H1 (cell line): ENCODE data around the gene TBX18. TPM values are rescaled to one million over a fixed set of nuclear protein-coding genes. Genes with fewer than 3 reads are reported as not detected.

ENCODE experiments used
- CTCF ChIA-PET: fragments of 300-600 bp; sonication (Branson Sonifier 250); formaldehyde crosslinking; loops from one replicate; lab custom pipeline; 2021; ENCODE audit not compliant: partially characterized antibody; lab: Charles Lee
- POLR2A ChIA-PET: fragments of 300-600 bp; sonication (Branson Sonifier 250); formaldehyde crosslinking; loops from one replicate; lab custom pipeline; 2021; ENCODE audit warnings: inconsistent platforms; ENCODE audit not compliant: partially characterized antibody; lab: Charles Lee
- DNase-seq, 2 experiments: peaks; one replicate each; pipeline versions ENCODE4 v3.0.0 to v3.0.0-alpha.2; 2010 to 2022; ENCODE audit warnings: low spot score in 2 of 2, low read depth in 1 of 2, mixed read lengths in 1 of 2
- FAIRE-seq: peaks from 2 replicates; lab custom pipeline; 2011; peaks lifted over from hg19 to GRCh38; lab: Jason Lieb, UNC
- H2AFZ ChIP-seq: 2 replicates; pipeline ENCODE4 v1.8.1; 2012; ENCODE audit warnings: low read length, inconsistent platforms
- H2AK5ac ChIP-seq: 2 replicates; pipeline ENCODE4 v1.6.1; 2013; ENCODE audit warnings: low read depth, low read length
- H2BK120ac ChIP-seq: replicated peaks from 2 replicates; pipeline ENCODE3; 2013; ENCODE audit warnings: low read depth, low read length, inconsistent platforms
- H2BK12ac ChIP-seq: 2 replicates; pipeline ENCODE4 v1.6.1; 2013; ENCODE audit warnings: low read depth, low read length
- H2BK15ac ChIP-seq: 2 replicates; pipeline ENCODE4 v1.6.1; 2013; ENCODE audit warnings: low read length
- H2BK20ac ChIP-seq: 2 replicates; pipeline ENCODE4 v1.6.1; 2013; ENCODE audit warnings: low read length
- H2BK5ac ChIP-seq: 2 replicates; pipeline ENCODE4 v1.6.1; 2013; ENCODE audit warnings: low read depth, low read length
- H3K14ac ChIP-seq: 2 replicates; pipeline ENCODE4 v1.6.1; 2013; ENCODE audit warnings: inconsistent platforms; ENCODE audit not compliant: insufficient read length
- H3K18ac ChIP-seq: 2 replicates; pipeline ENCODE4 v1.6.1; 2013; ENCODE audit warnings: low read length; ENCODE audit errors: extremely low read depth
- H3K23ac ChIP-seq: 2 replicates; pipeline ENCODE4 v1.6.1; 2013; ENCODE audit warnings: inconsistent platforms; ENCODE audit not compliant: insufficient read length
- H3K23me2 ChIP-seq: 2 replicates; pipeline ENCODE4 v1.6.1; 2013; ENCODE audit warnings: low read depth, low read length
- H3K27ac ChIP-seq: 2 replicates; pipeline ENCODE4 v1.6.1; 2011; ENCODE audit warnings: low read depth, low read length, inconsistent platforms
- H3K27me3 ChIP-seq, 4 experiments: replicated peaks in 1 of 4; 1 replicate in 1 of 4; 2 replicates in 3 of 4; pipeline versions ENCODE4 v1.6.1 to v1.8.1; 2011 to 2013; ENCODE audit warnings: low read length in 3 of 4, mild to moderate bottlenecking in 3 of 4, inconsistent platforms in 2 of 4, mixed read lengths in 2 of 4, moderate library complexity in 1 of 4; ENCODE audit not compliant: control insufficient read depth in 3 of 4, insufficient read depth in 3 of 4; ENCODE audit errors: extremely low read depth in 1 of 4
- H3K36me3 ChIP-seq, 4 experiments: 2 replicates each; pipeline versions ENCODE4 v1.6.1 to v1.8.1; 2011 to 2013; ENCODE audit warnings: mild to moderate bottlenecking in 4 of 4, low read length in 3 of 4, moderate library complexity in 2 of 4, control low read depth in 1 of 4, inconsistent platforms in 1 of 4; ENCODE audit not compliant: insufficient read depth in 4 of 4, control insufficient read depth in 2 of 4
- H3K4ac ChIP-seq: replicated peaks from 2 replicates; pipeline ENCODE3; 2013; ENCODE audit warnings: low read length, low read depth, mixed read lengths, inconsistent platforms; ENCODE audit not compliant: insufficient read length
- H3K4me1 ChIP-seq, 4 experiments: replicated peaks in 1 of 4; 1 replicate in 1 of 4; 2 replicates in 3 of 4; pipeline versions ENCODE4 v1.6.1 to v1.8.1; 2011 to 2013; ENCODE audit warnings: low read length in 3 of 4, inconsistent platforms in 2 of 4, mixed read lengths in 1 of 4; ENCODE audit not compliant: insufficient read depth in 4 of 4, control insufficient read depth in 3 of 4
- H3K4me2 ChIP-seq, 2 experiments: 2 replicates each; pipeline versions ENCODE4 v1.6.1 to v1.8.1; 2011 to 2013; ENCODE audit warnings: low read depth in 2 of 2, low read length in 2 of 2, control low read depth in 1 of 2, inconsistent platforms in 1 of 2, mild to moderate bottlenecking in 1 of 2; ENCODE audit not compliant: insufficient read depth in 1 of 2
- H3K4me3 ChIP-seq, 4 experiments: fragments of 200-600, 300-600 bp in 1 of 4; sonication (generic), shearing (Covaris generic), sonication (Bioruptor Twin) in 1 of 4; 2 replicates each; pipeline versions ENCODE4 v1.5.1 to v1.8.1; 2011 to 2016; ENCODE audit warnings: low read length in 4 of 4, low read depth in 3 of 4, control low read depth in 2 of 4, inconsistent platforms in 2 of 4, mild to moderate bottlenecking in 2 of 4, mixed read lengths in 1 of 4, moderate library complexity in 1 of 4; ENCODE audit not compliant: insufficient read depth in 2 of 4; ENCODE audit errors: extremely low read depth in 1 of 4
- H3K56ac ChIP-seq: replicated peaks from 2 replicates; pipeline ENCODE3; 2013; ENCODE audit warnings: low read depth, mild to moderate bottlenecking, mixed read lengths, low read length, inconsistent platforms; ENCODE audit not compliant: insufficient read length
- H3K79me1 ChIP-seq: 2 replicates; pipeline ENCODE4 v1.6.1; 2013; ENCODE audit warnings: low read depth, low read length, control low read depth
- H3K79me2 ChIP-seq, 2 experiments: 2 replicates each; pipeline versions ENCODE4 v1.6.1 to v1.8.1; 2012 to 2013; ENCODE audit warnings: low read length in 2 of 2, mild to moderate bottlenecking in 2 of 2, inconsistent platforms in 1 of 2; ENCODE audit not compliant: insufficient read depth in 2 of 2, control insufficient read depth in 1 of 2
- H3K9ac ChIP-seq, 4 experiments: replicated peaks in 1 of 4; 1 replicate in 1 of 4; 2 replicates in 3 of 4; pipeline versions ENCODE4 v1.6.1 to v1.8.1; 2011 to 2013; ENCODE audit warnings: low read depth in 3 of 4, low read length in 3 of 4, control low read depth in 2 of 4, mild to moderate bottlenecking in 2 of 4, moderate library complexity in 2 of 4, inconsistent platforms in 1 of 4; ENCODE audit errors: extremely low read depth in 1 of 4
- H3K9me3 ChIP-seq, 2 experiments: 2 replicates each; pipeline versions ENCODE4 v1.6.1 to v1.8.1; 2012 to 2013; ENCODE audit warnings: mild to moderate bottlenecking in 2 of 2, moderate library complexity in 2 of 2, control low read depth in 1 of 2, inconsistent platforms in 1 of 2, low read depth in 1 of 2, low read length in 1 of 2, mixed read lengths in 1 of 2; ENCODE audit not compliant: insufficient read depth in 2 of 2
- H4K20me1 ChIP-seq, 2 experiments: replicated peaks in 1 of 2; 2 replicates each; pipeline versions ENCODE3 to v1.8.1; 2011 to 2013; ENCODE audit warnings: inconsistent platforms in 2 of 2, low read length in 2 of 2, mild to moderate bottlenecking in 1 of 2; ENCODE audit not compliant: insufficient read depth in 2 of 2, control insufficient read depth in 1 of 2
- H4K5ac ChIP-seq: 2 replicates; pipeline ENCODE4 v1.6.1; 2013; ENCODE audit warnings: low read length, low read depth, mixed read lengths, inconsistent platforms; ENCODE audit not compliant: insufficient read length
- H4K8ac ChIP-seq: 2 replicates; pipeline ENCODE4 v1.8.0; 2013; ENCODE audit warnings: mild to moderate bottlenecking, moderate library complexity, low read length, inconsistent platforms; ENCODE audit not compliant: insufficient read depth; ENCODE audit errors: extremely low read depth
- H4K91ac ChIP-seq: replicated peaks from 2 replicates; pipeline ENCODE3; 2013; ENCODE audit warnings: low read length, mixed read lengths, inconsistent platforms; ENCODE audit not compliant: insufficient read length
- FOSL1 ChIP-seq: IDR thresholded peaks from 2 replicates; pipeline ENCODE4 v1.6.1; 2011; ENCODE audit warnings: mild to moderate bottlenecking, low read depth, low read length, moderate library complexity; ENCODE audit not compliant: insufficient read depth
- MAFK ChIP-seq: IDR thresholded peaks from 2 replicates; pipeline ENCODE4 v1.6.1; 2012; ENCODE audit warnings: low read depth, mild to moderate bottlenecking, improper control_type of control experiment, low read length
- SP1 ChIP-seq: IDR thresholded peaks from 2 replicates; pipeline ENCODE4 v1.6.1; 2011; ENCODE audit warnings: low read depth, low read length
- WGBS, 2 experiments: shearing (Covaris generic) in 1 of 2; methylation state at CpG; one replicate each; pipeline versions ENCODE4 v1.1.6 to v1.1.7; 2013 to 2015; ENCODE audit warnings: low lambda C conversion rate in 2 of 2, mixed read lengths in 2 of 2, inconsistent platforms in 1 of 2, low coverage in 1 of 2, missing lambda C conversion rate in 1 of 2; ENCODE audit not compliant: insufficient replicate concordance in 2 of 2, insufficient coverage in 1 of 2, insufficient read length in 1 of 2; ENCODE audit errors: extremely low coverage in 1 of 2, missing lambda C conversion rate in 1 of 2; 5-methylcytosine and 5-hydroxymethylcytosine counted together
- polyA plus RNA-seq, 7 experiments: library from polyadenylated mRNA; depleted of rRNA in 3 of 7; stranded (reverse) in 5 of 7; unstranded in 2 of 7; fragments of >200 nt in 5 of 7; fragments of 200-250 nt in 2 of 7; gene quantifications; 1 replicate in 5 of 7; 2 replicates in 1 of 7; 4 replicates in 1 of 7; pipeline versions ENCODE4 v1.2.1 to v1.2.3, GENCODE V29; 2011 to 2013; ENCODE audit warnings: missing spikeins in 2 of 7, mixed read lengths in 2 of 7
- total RNA-seq: library from RNA; stranded (reverse); fragmentation: NEBNext Ultra II Directional; extraction: Animal tissue kit (Norgen Biotek cat#: 25700); gene quantifications from 2 replicates; pipeline ENCODE4 v1.2.1, GENCODE V29; 2021

Gene TBX18
- total and polyA plus RNA-seq, 2 of the 8 experiments (the other 6 are each of a cell fraction or from before 2014, with no cell fraction given) = 0.02 TPM; not detected in 1

DNA sequence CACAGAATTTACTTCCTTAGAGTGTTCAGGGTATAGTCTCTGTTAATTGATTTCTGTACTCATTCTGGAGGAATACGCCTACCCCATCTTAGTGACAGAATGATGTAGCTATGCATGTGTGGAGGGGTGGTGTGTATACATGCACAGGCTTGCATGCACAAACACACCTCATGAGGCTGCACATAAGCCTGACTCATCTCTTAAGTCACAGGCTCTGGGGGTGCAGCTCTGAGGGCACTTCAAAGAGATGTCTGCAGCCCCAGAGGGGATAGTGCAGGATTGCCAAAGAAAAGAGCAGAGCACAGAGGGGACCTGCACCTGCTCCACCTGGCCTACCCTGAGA lies 24.6 kb downstream of the TBX18 start:
- Histone ChIP-seq H3K23me2 (no peaks in the 10 kb centered on the region), H3K9ac (no peak overlapping the region), H3K27me3 (no peaks in the 10 kb centered on the region), H3K56ac (no peak overlapping the region), H3K4me1 (no peaks in the 10 kb centered on the region), H4K20me1 (no peaks in the 10 kb centered on the region), H2BK5ac (no peak overlapping the region), H3K4me3 (no peak overlapping the region), H3K4me2 (no peak overlapping the region), H2AFZ (no peak overlapping the region), H3K14ac (no peak overlapping the region), H3K9me3 (no peaks in the 10 kb centered on the region), H3K36me3 (no peaks in the 10 kb centered on the region), H2BK20ac (no peak overlapping the region), H4K5ac (no peak overlapping the region), H4K8ac (no peak overlapping the region), H3K4ac (no peak overlapping the region), H2BK15ac (no peak overlapping the region), H3K79me1 (no peaks in the 10 kb centered on the region), H3K27ac (no peak overlapping the region), H2BK120ac (no peak overlapping the region), H3K23ac (no peak overlapping the region), H2BK12ac (no peak overlapping the region), H3K18ac (no peak overlapping the region), H2AK5ac (no peak overlapping the region), H3K79me2 (no peaks in the 10 kb centered on the region), H4K91ac (no peak overlapping the region)
- ChIA-PET POLR2A (no interaction called here), CTCF (interaction anchor here (1.2 to 1.7 kb wide), 3 partner anchors 14 to 54 kb away, joined by 3 to 5 read pairs (median 3); no protein-coding TSS in a partner anchor)
- DNase-seq = no peak
- WGBS, 2 experiments = 74% methylated on average over 1 of the region's 1 CpG; no CpG with 5 or more reads in 1 of the 2 experiments
- FAIRE-seq = no peak
- TF ChIP-seq SP1 (no peak), MAFK (no peak), FOSL1 (no peak)
